ENCODE results near the gene KCNH2. TPM values are rescaled to one million over a fixed set of nuclear protein-coding genes. Genes with fewer than 3 reads are reported as not detected.

KCNH2 gene
- total RNA-seq, 1 experiment from 2014 or later, result 1.8 TPM

DNA sequence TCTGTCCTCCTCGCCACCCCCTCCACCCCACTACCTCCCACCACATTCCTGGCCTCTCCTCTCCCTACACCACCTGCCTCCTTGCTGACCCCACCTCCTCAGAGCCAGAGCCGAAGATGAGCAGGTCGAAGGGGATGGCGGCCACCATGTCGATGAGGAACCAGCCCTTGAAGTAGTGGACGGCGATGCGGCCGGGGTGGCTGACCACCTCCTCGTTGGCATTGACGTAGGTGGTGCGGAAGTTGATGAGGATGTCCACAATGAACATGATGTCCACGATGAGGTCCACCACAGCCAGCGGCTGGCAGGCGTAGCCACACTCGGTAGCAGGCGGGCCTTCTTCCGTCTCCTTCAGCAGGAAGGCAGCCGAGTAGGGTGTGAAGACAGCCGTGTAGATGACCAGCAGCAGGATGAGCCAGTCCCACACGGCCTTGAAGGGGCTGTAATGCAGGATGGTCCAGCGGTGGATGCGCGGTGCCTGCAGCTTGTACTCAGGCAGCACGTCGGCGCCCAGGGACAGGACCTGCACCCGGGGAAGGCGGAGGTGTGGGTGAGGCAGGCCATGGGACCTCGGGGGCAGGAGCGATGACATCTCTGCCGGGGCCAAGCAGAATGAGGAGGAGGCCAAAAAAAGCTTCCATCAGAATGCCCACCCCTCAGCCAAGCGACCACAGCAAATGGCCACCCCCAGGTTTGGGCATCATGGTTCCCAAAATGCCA lies 25.6 kb downstream of the KCNH2 start:
- no peak for TF ChIP-seq CTCF (IDR thresholded peaks at IDR 0.05)
- no peak for TF ChIP-seq REST (IDR thresholded peaks at IDR 0.05; ENCODE audit: insufficient read depth in 1 of 2, low read depth in 2 of 2, low read length in 1 of 2)
- no peak for TF ChIP-seq POLR2AphosphoS5 (IDR thresholded peaks at IDR 0.05; ENCODE audit: low read depth, low read length)
- no peaks in the 10 kb centered on the region for H3K36me3 ChIP-seq (ENCODE audit: control insufficient read depth, insufficient read depth, low read length)
- no peaks in the 10 kb centered on the region for H3K27me3 ChIP-seq (ENCODE audit: control insufficient read depth, insufficient read depth, low read length)
- ATAC-seq, result no peak
- no peak overlapping the region for H3K4me3 ChIP-seq (ENCODE audit: low read depth in 2 of 2, low read length in 2 of 2)
- no peak overlapping the region for H3K27ac ChIP-seq (ENCODE audit: low read length)
- in situ Hi-C loops (cut with HindIII; ENCODE audit: low pct_unique_long_range_greater_than_20kb, low sequenced_read_pairs), result no loop called here
- H3K9me3 ChIP-seq (ENCODE audit: control insufficient read depth, insufficient read depth, low read depth, low read length), result no peaks in the 10 kb centered on the region
- intact Hi-C loops (cut with micrococcal nuclease; ENCODE audit: unreplicated experiment), result no loop called here
- POLR2A ChIA-PET, result no interaction called here
- no peak for DNase-seq (ENCODE audit: low read depth, low spot score)
- no peaks in the 10 kb centered on the region for H3K4me1 ChIP-seq (ENCODE audit: control insufficient read depth, insufficient read depth, low read length)
- no TSS peak for BruUV-seq (replicated peaks)
- CTCF ChIA-PET, result interaction anchor here (0.6 kb wide), 1 partner anchor 13 kb away, joined by 3 read pairs; no protein-coding TSS in a partner anchor

DNA sequence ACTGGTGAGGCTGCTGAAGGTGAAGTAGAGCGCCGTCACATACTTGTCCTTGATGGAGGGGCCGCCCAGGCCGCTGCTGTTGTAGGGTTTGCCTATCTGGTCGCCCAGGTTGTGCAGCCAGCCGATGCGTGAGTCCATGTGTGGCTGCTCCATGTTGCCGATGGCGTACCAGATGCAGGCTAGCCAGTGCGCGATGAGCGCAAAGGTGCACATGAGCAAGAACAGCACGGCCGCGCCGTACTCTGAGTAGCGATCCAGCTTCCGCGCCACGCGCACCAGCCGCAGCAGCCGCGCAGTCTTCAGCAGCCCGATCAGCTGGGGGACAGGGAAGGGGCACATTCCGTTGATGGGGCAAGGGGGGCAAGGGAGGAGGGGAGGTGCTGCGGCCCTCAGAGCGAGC lies 26.6 kb downstream of the KCNH2 start:
- BruUV-seq (replicated peaks), result no TSS peak
- CTCF ChIA-PET, result interaction anchor here (0.6 kb wide), 1 partner anchor 48 kb away, joined by 5 read pairs; no protein-coding TSS in a partner anchor
- no peaks in the 10 kb centered on the region for H3K27me3 ChIP-seq (ENCODE audit: control insufficient read depth, insufficient read depth, low read length)
- in situ Hi-C loops (cut with HindIII; ENCODE audit: low pct_unique_long_range_greater_than_20kb, low sequenced_read_pairs) (no loop called here), intact Hi-C loops (cut with micrococcal nuclease; ENCODE audit: unreplicated experiment) (no loop called here)
- POLR2A ChIA-PET, result no interaction called here
- H3K27ac ChIP-seq (ENCODE audit: low read length), result no peak overlapping the region
- H3K4me3 ChIP-seq (ENCODE audit: low read depth in 2 of 2, low read length in 2 of 2), result no peak overlapping the region
- ATAC-seq (no peak), DNase-seq (ENCODE audit: low read depth, low spot score) (no peak)
- TF ChIP-seq TCF7L2 (IDR thresholded peaks at IDR 0.05; ENCODE audit: low read depth, low read length), result no peak
- no peak for TF ChIP-seq POLR2AphosphoS5 (IDR thresholded peaks at IDR 0.05; ENCODE audit: low read depth, low read length)
- no peak for TF ChIP-seq REST (IDR thresholded peaks at IDR 0.05; ENCODE audit: insufficient read depth in 1 of 2, low read depth in 2 of 2, low read length in 1 of 2)
- TF ChIP-seq CTCF (IDR thresholded peaks at IDR 0.05), result no peak
- TF ChIP-seq SIN3A (IDR thresholded peaks at IDR 0.05; ENCODE audit: borderline replicate concordance, insufficient read depth, low read depth, low read length), result no peak
- H3K9me3 ChIP-seq (ENCODE audit: control insufficient read depth, insufficient read depth, low read depth, low read length), result no peaks in the 10 kb centered on the region
- no peaks in the 10 kb centered on the region for H3K4me1 ChIP-seq (ENCODE audit: control insufficient read depth, insufficient read depth, low read length)
- no peaks in the 10 kb centered on the region for H3K36me3 ChIP-seq (ENCODE audit: control insufficient read depth, insufficient read depth, low read length)
